C1 segment of cervical spinal cord (tissue), 14 donors: Measurements from ENCODE around the gene SORCS2.

Experiments used
- DNase-seq, 14 donors: peaks; one replicate each; lab custom pipeline; 2025; lab: John Stamatoyannopoulos, UW

SORCS2 gene

GRCh38 chr4:7287274-7287917 is 95.1 kb downstream of the SORCS2 start:
- DNase-seq = no peak

GRCh38 chr4:7287918-7288280 is 95.6 kb downstream of the SORCS2 start:
- no peak for DNase-seq

- DNase-seq = no peak
Measured at GRCh38 chr4:7288751-7289523, 96.6 kb downstream of the SORCS2 start.

DNA sequence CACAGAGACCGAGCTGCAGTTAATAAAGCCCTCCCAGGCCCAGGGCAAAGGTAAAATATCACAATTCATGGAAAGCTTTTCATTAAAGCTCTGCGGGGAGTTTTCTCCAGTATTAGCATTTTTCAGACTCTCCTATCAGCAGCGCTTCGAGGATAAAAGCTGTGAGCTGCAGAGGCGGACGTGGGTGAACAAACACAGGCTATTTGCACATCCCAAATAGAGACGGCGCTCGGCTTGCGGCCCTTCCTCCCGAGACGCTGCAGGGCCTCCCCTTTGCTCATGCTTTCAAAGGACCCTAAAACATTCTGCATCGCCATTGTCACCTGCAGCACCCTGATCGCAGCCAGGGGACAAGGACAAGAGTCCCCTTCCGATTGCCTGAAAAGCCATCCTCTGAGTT is 97.3 kb downstream of the SORCS2 start:
- no peak for DNase-seq

GRCh38 chr4:7291372-7292114 is 99.2 kb downstream of the SORCS2 start:
- DNase-seq = peak in 10 of 14 donors; percentile 11 to 77 (median 50)

DNA sequence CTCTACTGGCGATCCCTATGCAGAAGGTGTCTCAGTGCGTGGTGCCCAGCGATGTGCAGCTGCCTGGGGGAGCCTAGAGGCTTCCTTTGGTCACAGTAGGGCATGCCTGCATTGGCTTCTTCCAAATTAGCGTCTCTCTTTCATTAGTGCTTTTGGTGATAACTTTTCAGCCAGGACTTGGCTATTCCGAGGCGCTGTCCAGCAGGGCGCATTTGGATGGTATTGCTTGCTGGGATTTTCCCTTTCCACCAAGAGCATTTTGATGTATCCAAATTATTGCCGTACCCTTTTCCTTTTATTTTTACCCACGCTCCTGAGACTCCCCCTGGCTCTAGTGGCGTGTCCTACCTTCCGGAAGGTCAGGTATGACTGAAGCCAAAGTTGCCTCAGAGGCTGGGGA is 101.4 kb downstream of the SORCS2 start:
- DNase-seq = no peak

DNA sequence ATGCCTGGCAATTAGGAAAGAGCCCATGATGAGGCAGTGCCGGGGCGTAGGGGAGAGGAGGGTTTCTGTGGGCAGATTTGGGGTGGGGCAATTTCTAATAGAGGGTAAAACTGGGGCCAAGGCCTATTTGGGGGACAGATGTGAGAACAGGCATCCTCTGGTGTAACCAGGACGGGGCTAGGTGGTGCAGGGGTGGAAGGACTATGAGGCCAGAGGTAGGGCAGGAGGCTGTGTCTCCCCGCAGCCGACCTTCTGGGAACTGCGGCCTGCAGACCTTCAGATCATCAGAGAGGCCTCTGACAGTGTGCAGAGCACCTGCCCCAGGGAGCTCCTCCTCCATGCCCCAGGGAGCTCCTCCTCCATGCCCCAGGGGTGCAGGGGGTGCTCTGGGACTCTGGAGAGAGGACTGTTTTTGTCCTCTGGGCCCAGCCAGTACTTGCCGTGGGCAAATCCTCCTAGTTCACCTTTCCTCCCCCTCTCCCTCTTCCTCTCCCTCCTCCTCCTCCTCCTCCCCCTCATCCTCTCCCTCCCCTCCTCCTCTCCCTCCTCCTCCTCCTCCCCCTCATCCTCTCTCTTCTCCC is 101.9 kb downstream of the SORCS2 start:
- DNase-seq = no peak

DNA sequence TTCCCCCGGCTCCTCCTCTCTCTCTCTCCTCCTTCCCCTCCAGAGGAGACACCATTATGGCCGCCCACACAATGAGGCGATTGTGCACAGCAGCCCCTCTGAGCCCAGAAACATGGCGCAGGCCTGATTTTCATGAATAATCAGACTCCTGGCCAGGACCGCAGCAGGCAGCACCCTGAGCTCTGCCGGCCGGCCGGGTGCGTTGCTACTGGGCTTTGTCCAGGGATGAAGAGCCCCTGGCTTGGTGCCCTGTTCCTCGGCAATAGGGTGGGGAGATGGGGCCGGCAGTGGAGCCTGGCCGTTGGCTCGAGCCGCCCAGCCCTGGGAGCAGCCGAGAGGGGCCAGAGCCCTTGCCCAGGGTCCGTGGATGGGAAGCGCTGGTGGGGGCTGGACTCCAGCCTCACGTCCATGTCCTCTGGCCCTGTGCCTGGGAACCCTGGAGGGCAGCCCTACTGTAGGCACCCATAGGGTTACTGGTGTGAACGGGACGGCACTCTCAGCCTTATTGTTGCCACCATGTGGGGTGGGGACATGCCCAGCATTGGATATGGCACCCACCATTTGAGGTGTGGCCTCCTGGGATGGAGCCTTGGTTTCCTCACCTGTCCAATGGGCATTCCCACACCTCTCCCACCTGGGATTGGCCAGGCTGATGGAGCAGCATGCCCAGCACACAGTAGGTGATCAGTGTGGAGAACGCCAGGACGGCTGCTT is 103.0 kb downstream of the SORCS2 start:
- DNase-seq = peak in 13 of 14 donors; percentile 45 to 87 (median 73)

DNA sequence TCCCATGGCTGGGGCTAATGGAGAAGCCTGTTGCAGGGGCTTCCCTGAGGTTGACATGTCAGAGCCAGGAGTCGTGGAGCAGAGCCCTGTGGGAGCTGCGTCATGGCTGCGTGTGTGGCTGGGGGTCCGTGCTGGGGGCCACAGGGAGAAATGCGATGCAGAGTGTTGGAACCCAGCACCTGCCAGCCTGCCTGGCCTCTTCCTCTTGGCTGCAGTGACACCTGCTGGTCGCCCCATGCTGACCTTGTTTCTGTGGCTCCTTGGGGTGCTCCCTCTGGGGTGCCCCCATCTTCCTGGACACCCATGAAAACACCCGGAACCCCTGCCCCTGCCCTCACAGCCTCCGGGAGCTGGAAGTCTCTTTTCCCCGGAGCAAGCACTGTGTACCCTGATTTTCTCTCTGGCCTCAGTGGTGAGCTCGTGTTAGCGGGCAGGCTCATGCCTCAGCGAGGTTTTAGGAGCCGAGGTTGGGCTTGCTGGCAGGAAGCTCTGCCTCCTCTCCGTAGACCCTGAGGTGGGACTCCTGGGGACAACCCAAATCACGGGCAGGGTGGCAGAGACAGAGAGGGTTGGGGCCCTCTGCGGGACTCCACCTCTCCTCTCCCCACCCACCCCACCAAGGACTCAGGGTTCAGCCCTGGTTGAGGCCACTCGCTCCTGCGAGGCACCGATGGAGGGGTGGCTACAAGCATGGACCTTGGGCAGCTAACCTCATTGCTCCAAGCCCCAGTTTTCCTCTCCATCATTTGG is 103.7 kb downstream of the SORCS2 start:
- peak in 11 of 14 donors; percentile 27 to 81 (median 41) for DNase-seq

GRCh38 chr4:7296661-7297335 is 104.5 kb downstream of the SORCS2 start:
- DNase-seq = no peak

DNA sequence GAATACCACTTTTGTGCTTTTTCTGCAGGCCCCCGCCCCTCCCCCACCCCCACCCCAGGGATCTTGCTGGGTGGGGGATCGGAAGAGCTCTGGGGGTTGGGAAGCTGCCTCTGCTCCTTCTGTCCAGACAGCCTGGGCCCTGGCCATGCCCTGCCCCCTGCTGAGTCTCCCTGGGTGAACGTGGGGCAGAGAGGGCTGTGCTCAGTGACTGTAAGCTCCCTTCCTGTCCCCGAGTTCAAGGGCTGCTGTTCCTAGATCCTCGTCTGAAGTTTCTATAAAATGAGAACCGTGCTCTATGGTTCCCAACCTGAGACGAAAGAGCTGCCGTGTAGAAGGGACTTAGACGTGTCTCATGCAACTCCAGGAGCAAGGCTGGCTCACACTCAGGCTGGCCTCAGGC is 105.0 kb downstream of the SORCS2 start:
- DNase-seq = no peak

- no peak for DNase-seq
Measured at GRCh38 chr4:7297881-7298280, 105.5 kb downstream of the SORCS2 start.

GRCh38 chr4:7298619-7299009 is 106.3 kb downstream of the SORCS2 start:
- no peak for DNase-seq

DNA sequence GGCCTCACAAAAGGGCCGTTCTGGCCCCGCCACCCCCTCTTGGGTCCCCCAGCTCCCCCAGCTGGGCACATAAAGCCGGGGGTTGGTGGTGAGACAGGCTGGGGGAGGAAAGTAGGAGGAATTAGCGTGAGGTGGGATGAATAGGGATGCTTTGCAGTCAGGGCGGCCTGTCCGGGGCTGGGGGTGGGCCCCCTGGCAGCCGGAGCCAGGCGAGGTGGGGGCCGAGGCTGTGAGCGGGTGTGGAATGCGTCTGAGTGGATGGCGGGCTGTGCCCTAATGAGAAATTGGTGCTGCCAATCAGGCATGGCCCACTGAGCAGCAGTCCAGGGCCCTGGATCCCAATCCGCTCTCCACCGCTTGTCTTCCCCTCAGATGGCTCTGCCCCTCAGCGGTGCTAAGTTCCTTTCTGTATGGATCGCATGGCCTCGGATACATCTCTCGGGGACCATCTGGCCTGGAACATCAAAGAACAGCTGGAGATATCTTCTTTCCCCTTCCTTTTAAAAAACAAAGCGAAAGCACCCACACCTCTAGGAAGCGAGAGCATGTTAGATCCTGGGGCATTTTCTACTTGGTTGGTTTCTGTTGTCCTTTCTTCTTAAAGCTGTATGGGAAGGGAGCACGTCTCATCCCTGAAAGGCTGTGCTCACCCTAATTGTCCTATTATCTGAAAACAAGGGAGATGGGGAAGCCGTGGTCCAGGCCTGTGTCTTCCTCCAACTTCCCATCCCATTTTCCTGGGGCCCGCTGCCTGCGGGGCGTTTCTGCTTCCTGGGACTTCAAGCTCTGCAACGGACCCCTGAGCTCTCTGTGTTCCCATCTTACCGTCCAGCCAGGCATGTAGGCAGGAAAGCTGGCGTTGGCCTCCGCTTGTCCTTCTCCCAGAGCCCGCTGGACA is 106.9 kb downstream of the SORCS2 start:
- DNase-seq = no peak

- DNase-seq = no peak
Measured at GRCh38 chr4:7299908-7300710, 107.8 kb downstream of the SORCS2 start.

- DNase-seq = no peak
Measured at GRCh38 chr4:7300711-7301095, 108.4 kb downstream of the SORCS2 start.

DNA sequence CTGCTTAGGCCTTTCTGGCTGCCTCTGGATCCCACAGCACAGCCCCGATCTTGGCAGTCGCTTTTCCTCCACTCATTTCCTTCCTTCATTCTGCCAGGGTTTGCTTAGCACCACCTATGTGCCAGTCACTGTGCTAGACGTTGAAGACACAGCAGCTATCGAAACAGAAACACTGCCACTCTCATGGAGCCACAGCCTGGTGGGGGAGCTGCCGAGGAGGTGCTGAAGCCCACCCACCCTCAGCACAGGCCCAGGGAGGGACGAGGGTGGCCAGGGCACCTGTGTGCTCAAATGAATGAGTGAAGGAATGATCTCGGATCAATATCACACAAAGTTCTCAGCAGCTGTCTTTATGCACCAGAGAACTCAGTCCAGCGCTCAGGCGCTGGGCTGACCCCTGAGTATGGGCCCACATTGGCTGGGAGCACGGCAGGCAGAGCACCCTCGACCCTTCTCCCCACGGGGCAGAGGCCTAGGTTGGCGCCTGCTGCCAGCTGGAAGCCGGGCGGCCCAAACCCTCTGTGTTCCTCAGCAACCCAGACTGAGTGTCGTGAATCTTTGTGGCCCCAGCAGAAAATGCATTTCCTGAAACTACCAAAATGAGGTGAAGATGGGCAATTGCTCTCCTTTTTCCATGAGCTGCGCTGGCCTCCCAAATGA is 108.9 kb downstream of the SORCS2 start:
- DNase-seq = no peak
